HG03175 (cell line): ENCODE measurements around the gene ERC1.
"Not testable (repeated sequence)": the region's sequence is repeated elsewhere in the genome, so short reads cannot be mapped to it uniquely, and the experiment has no call there.

Source experiments
- ATAC-seq: cut with Tn5 transposase; IDR thresholded peaks from one replicate; pipeline ENCODE4 v1.9.1; 2021; ENCODE audit warnings: mild to moderate bottlenecking, moderate library complexity; ENCODE audit not compliant: unreplicated experiment

The ERC1 gene

GRCh38 chr12:1344245-1344644 is 353.2 kb downstream of the ERC1 start:
- ATAC-seq: no peak

GRCh38 chr12:1346126-1346525 is 355.1 kb downstream of the ERC1 start:
- no peak for ATAC-seq

GRCh38 chr12:1347294-1347693 is 356.3 kb downstream of the ERC1 start:
- no peak for ATAC-seq

GRCh38 chr12:1348606-1349005 is 357.6 kb downstream of the ERC1 start:
- ATAC-seq: no peak

GRCh38 chr12:1350055-1350933 is 359.3 kb downstream of the ERC1 start:
- ATAC-seq: no peak

- no peak for ATAC-seq
These were observed 359.9 kb downstream of the ERC1 start for GRCh38 chr12:1350934-1351240.

GRCh38 chr12:1351926-1352325 is 360.9 kb downstream of the ERC1 start:
- ATAC-seq: no peak

- ATAC-seq: no peak
These were observed 362.4 kb downstream of the ERC1 start for GRCh38 chr12:1353451-1353850.

GRCh38 chr12:1355396-1355795 is 364.4 kb downstream of the ERC1 start:
- ATAC-seq: no peak

GRCh38 chr12:1355871-1356270 is 364.8 kb downstream of the ERC1 start:
- ATAC-seq: not testable (repeated sequence)

GRCh38 chr12:1356285-1356684 is 365.3 kb downstream of the ERC1 start:
- ATAC-seq: no peak

- no peak for ATAC-seq
These were observed 366.1 kb downstream of the ERC1 start for GRCh38 chr12:1357171-1357570.

- no peak for ATAC-seq
These were observed 366.7 kb downstream of the ERC1 start for GRCh38 chr12:1357711-1358110.

GRCh38 chr12:1360441-1361210 is 369.6 kb downstream of the ERC1 start:
- ATAC-seq: no peak

- ATAC-seq: no peak
These were observed 371.2 kb downstream of the ERC1 start for GRCh38 chr12:1362143-1362662.

GRCh38 chr12:1365703-1366102 is 374.7 kb downstream of the ERC1 start:
- ATAC-seq: no peak

GRCh38 chr12:1367331-1368291 is 376.6 kb downstream of the ERC1 start:
- no peak for ATAC-seq

- ATAC-seq: no peak
These were observed 378.4 kb downstream of the ERC1 start for GRCh38 chr12:1369460-1369859.

- ATAC-seq: no peak
These were observed 379.0 kb downstream of the ERC1 start for GRCh38 chr12:1369938-1370500.

- no peak for ATAC-seq
These were observed 383.1 kb downstream of the ERC1 start for GRCh38 chr12:1373901-1374735.
